GM19324 (cell line): ENCODE results near the gene PTMS.

Source experiments
- ATAC-seq: cut with Tn5 transposase; IDR thresholded peaks from one replicate; pipeline ENCODE4 v1.9.1; 2021; ENCODE audit warnings: mild to moderate bottlenecking, moderate library complexity; ENCODE audit not compliant: unreplicated experiment, low FRiP score

Gene PTMS

DNA sequence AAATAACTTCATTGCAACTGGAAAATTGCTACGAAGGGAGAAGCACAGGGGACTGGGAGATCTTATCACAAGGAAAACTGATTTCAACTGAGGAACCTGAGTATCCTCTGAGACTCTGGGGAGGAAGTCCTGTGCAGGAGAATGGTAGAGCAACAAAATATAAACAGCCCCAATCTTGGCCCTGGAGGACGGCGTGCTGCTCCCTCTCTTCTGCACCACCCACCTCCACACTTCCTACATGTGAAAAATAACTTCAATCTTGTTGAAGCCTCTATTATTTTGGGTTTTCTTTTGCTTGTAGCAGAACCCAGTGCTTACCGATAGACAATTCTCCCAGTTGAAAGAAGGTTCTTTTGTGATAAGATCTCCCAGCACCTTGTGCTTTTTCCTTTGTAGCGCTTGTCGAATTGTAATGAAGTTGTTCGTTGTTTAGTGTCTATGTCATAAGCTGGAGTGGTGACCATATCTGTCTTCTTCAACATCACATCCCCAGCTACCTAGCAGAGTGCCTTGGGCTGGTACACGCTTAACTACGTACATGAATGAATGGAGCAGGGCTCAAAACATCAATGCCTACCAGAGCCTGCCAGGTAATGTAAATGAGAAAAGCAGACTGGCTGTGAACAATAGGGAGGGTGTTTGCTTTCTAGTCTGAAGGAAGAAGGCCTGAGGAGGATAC is 20.4 kb downstream of the PTMS start:
- no peak for ATAC-seq

GRCh38 chr12:6787309-6787708 is 21.1 kb downstream of the PTMS start:
- ATAC-seq: no peak

GRCh38 chr12:6788972-6789924 is 23.1 kb downstream of the PTMS start, which contains the start of gene CD4:
TSS of gene CD4 (plus strand) at chr12:6789528. CDS start at chr12:6800139, 10,611 bp downstream.
- ATAC-seq: no peak

DNA sequence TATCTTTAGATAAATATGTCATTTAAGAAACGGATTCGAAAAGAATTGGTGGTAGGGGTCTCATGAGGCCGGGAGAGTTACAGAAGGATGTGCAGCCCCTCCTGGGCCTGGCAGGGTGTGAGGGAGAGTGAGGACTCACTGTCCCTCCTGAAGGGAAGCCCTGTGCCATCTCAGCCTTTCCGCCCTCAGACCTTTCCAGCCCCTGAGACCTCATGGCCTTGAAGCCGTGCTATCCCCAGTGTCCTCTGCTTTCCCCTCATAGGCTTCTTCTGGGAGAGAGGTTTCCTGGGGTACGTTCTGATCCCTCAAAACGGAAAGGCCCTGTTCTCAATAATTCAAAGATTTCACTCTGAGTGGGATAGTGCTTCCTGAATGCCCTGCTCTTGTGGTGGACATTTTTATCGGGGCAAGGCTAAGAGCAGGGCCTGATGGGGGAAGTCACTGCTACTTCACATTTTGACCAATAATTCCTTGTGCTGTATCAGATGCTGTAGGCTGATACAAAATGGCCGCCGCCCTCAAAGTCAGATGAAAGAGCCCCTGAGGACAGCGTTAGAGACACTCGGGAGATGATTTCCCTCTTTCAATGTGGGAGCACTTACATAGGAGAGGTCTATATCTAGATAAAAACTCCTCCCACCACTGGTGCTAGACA is 24.5 kb downstream of the PTMS start:
- no peak for ATAC-seq

DNA sequence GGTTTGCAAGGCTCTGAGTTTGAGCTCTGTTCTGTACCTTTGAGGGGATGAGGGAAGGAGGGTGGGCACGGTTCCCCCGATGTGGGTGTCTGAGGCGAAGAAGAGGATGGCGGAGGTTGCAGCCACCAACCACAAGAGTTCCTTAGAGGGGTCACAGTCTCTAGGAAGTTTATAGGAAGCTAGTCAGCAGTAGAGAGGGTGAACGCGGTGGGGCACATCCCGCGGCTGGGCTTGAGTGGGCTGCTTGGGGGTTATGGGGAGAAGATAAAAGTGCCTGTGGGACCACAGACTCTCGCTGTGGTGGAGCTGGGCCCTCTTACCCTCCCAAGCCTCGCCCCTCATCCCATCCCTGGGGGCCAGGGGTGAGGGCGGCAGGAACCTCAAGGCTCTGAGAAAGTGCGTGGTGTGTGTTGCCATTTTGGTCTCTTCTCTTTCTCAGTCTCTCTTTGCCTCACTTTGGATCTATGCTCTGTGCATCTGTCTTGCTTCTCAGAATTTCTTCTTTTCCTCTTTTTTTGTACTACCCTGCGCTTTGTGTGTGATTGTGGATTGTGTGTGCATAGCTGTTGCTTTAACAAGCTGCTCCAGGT is 25.9 kb downstream of the PTMS start:
- no peak for ATAC-seq

DNA sequence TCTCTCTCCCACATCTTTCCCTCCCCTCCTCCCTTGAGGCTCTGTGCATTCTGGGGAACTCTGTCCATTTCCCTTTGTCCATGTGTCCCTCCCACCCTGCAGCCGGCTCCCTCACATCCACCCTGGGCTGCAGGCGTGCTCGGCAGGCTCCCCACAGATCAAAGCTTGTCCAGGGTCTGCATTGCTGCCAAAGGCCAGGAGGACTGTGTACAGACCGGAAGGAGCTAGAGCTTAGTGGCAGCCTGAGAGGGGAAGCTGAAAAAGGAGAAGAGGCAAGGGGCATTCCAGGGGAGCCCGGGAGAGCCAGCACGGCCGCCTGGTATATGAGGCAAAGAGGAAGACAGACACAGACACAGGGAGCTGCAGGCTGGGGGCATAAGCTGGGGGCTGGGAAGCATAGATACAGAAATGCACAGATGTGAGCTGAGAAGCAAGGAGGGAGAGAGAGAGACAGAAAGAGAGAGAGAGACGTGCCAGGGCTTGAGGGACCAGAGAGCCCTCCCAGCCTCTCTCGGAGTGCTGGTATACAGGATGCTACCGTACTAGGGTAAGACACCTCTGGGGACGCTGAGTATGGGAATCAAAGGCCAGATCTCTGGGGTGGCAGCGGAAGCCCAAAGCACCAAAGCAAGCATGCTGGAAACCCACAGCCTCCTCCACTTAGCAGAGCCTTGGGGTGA is 26.5 kb downstream of the PTMS start:
- ATAC-seq: no peak

- ATAC-seq: no peak
Observed at GRCh38 chr12:6795088-6795487, 28.9 kb downstream of the PTMS start.

DNA sequence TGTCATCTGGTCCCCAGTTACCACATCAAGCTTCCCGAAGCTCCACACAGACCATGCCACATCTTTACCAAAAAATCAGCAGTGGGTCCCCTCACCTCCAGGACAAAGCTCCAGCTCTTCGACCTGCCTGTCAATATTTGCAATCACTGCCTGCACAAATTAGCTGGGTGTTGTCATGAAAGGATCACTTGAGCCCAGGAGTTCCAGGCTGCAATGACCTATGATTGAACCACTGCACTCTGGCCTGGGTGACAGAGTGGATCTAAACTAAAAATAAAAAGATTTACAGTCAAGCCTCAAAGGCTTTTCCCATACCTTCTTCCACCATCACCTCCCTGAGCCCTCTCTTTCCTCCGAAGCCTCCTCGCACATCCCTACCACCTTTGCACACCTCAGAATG is 30.4 kb downstream of the PTMS start:
- ATAC-seq: no peak

DNA sequence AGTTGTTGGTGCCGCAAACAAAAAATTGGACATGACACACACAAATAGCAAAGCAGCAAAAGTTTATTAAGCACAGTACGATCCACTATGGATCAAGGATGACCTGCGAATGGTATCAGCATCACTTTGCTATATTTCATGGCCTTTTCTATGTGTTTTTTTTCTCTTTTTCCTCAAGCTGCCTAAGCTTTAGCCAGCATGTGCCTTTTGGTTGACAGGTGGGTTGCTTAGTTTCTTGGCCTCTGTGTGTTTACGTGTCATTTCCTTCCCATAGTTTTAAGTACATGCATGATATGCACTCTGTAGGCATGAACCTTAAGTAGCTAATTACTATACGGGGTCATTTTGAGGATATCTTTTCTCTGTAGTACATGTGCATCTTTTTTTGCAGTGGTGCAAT is 33.0 kb downstream of the PTMS start:
- no peak for ATAC-seq

- no peak for ATAC-seq
Observed at GRCh38 chr12:6807170-6807569, 41.0 kb downstream of the PTMS start.

GRCh38 chr12:6809056-6809455 is 42.9 kb downstream of the PTMS start:
- ATAC-seq: no peak

DNA sequence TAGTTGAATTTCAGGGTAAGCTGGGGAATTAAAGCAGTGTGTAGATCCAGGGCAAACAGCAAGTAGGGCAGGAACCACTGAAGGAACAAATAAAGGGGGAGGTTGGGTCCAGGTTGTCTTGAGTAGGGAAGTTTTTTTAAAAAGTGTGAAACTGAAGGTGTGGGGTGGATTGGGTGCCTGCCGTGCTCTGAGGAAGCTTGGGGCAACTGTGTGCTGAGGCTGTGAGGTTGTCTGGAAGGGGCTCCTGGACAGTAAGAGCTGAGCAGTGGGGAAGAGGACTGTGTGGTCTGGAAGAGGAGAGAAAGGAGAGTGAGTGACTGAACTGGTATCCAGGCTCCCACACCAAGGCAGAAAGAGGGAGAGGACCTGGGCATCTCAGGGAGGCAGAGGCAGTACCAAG is 44.6 kb downstream of the PTMS start:
- no peak for ATAC-seq

GRCh38 chr12:6813363-6813762 is 47.2 kb downstream of the PTMS start:
- ATAC-seq: no peak

- no peak for ATAC-seq
Observed at GRCh38 chr12:6816598-6816997, 50.4 kb downstream of the PTMS start.

- ATAC-seq: no peak
Observed at GRCh38 chr12:6817098-6817497, 50.9 kb downstream of the PTMS start.

DNA sequence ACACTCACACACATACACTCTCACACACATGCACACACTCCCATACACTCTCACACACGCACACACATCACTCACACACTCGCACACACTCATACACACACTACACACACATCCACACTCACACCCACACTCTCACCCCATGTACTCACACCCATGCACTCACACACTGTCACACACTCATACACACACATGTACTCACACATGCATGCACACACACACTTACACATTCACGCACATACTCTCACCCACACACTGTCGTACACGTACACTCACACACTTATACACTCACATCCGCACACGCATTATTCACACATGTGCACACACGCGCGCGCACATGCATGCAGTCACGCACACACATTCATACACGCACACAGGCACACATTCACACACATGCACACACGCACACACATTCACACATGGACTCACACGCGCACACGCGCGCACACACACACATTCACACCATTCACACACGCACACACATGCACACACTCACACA is 51.5 kb downstream of the PTMS start:
- no peak for ATAC-seq

- ATAC-seq: no peak
Observed at GRCh38 chr12:6818222-6818621, 52.1 kb downstream of the PTMS start.

DNA sequence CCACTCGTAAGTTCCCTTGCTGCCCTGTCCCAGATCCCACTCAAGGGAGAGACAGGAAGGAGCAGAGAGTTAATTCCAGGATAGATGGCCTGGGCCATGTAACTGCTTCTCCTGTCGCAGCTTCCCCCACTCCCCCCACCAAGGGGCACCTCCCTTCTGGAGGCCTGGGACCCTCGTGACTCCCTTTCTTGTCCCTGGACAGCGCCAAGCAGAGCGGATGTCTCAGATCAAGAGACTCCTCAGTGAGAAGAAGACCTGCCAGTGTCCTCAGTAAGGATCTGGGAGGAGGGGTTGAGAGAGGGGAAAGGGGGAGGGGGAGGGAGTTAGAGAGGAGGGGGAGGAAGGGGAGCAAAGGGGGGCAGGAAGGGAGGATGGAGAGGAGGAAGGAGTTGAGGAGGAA is 52.5 kb downstream of the PTMS start:
- no peak for ATAC-seq

DNA sequence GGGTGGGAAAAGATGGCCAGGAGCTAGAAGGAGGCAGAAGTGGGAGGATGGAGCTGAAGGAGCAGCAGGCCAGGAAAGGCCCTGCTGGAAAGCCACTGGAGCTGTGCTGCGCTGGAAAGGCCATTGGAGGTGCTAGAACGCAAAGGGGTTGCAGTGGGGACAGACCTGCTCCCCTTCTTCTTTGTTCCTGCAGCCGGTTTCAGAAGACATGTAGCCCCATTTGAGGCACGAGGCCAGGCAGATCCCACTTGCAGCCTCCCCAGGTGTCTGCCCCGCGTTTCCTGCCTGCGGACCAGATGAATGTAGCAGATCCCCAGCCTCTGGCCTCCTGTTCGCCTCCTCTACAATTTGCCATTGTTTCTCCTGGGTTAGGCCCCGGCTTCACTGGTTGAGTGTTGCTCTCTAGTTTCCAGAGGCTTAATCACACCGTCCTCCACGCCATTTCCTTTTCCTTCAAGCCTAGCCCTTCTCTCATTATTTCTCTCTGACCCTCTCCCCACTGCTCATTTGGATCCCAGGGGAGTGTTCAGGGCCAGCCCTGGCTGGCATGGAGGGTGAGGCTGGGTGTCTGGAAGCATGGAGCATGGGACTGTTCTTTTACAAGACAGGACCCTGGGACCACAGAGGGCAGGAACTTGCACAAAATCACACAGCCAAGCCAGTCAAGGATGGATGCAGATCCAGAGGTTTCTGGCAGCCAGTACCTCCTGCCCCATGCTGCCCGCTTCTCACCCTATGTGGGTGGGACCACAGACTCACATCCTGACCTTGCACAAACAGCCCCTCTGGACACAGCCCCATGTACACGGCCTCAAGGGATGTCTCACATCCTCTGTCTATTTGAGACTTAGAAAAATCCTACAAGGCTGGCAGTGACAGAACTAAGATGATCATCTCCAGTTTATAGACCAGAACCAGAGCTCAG is 53.2 kb downstream of the PTMS start:
- no peak for ATAC-seq
